MCF 10A (cell line): ENCODE measurements around the gene TBC1D24. TPM values are rescaled to one million over a fixed set of nuclear protein-coding genes. Genes with fewer than 3 reads are reported as not detected.

Source experiments
- BruUV-seq: library from RNA; stranded (reverse); fragments of 400-500 nt; replicated peaks from 2 replicates; lab custom pipeline; 2021; lab: Mats Ljungman, UMichigan
- CTCF ChIA-PET: fragments of 300-600 bp; sonication (Branson Sonifier 250); formaldehyde crosslinking; extraction: SDS; loops from one replicate; lab custom pipeline; 2021; ENCODE audit warnings: antibody characterized with exemption, inconsistent platforms; lab: Yijun Ruan, JAX
- POLR2A ChIA-PET: fragments of 300-600, 350-650 bp; sonication (Branson Sonifier 250); formaldehyde crosslinking; extraction: SDS; loops from one replicate; lab custom pipeline; 2020; ENCODE audit warnings: antibody characterized with exemption, inconsistent platforms; lab: Yijun Ruan, JAX
- DNase-seq: peaks from one replicate; pipeline ENCODE4 v3.0.0-alpha.2; 2018; ENCODE audit not compliant: unreplicated experiment
- H3K27ac Mint-ChIP-seq: one replicate; pipeline ENCODE4 v1.8.0; 2022; ENCODE audit warnings: mild to moderate bottlenecking, low read depth, mixed read lengths; ENCODE audit not compliant: unreplicated experiment
- H3K27me3 Mint-ChIP-seq: one replicate; pipeline ENCODE4 v1.8.0; 2022; ENCODE audit warnings: mixed read lengths; ENCODE audit not compliant: insufficient read depth, unreplicated experiment
- H3K36me3 Mint-ChIP-seq: one replicate; pipeline ENCODE4 v1.8.0; 2022; ENCODE audit warnings: mild to moderate bottlenecking, moderate library complexity, mixed read lengths; ENCODE audit not compliant: insufficient read depth, unreplicated experiment
- H3K4me1 Mint-ChIP-seq: one replicate; pipeline ENCODE4 v1.8.0; 2022; ENCODE audit warnings: mixed read lengths; ENCODE audit not compliant: insufficient read depth, unreplicated experiment
- H3K4me3 Mint-ChIP-seq: one replicate; pipeline ENCODE4 v1.8.0; 2022; ENCODE audit warnings: mild to moderate bottlenecking, moderate library complexity, mixed read lengths; ENCODE audit not compliant: unreplicated experiment
- H3K9me3 Mint-ChIP-seq: one replicate; pipeline ENCODE4 v1.8.0; 2022; ENCODE audit warnings: mixed read lengths; ENCODE audit not compliant: unreplicated experiment
- intact Hi-C: fragments of 100-400 bp; cut with micrococcal nuclease; formaldehyde crosslinking; loops from 2 replicates; pipeline ENCODE4 v1.14.1; 2022
- total RNA-seq: library from RNA; stranded (reverse); gene quantifications from 2 replicates; pipeline ENCODE4 v1.2.3, GENCODE V29; 2022
- TF ChIP-seq, protein P1 (sequence below): fragments of 200-600 bp; IDR thresholded peaks from one replicate; pipeline ENCODE4 v1.8.0; 2022; ENCODE audit warnings: antibody characterized with exemption, mild to moderate bottlenecking; ENCODE audit not compliant: unreplicated experiment

TBC1D24 gene
- total RNA-seq, 1 experiment from 2014 or later, result 8.1 TPM

DNA sequence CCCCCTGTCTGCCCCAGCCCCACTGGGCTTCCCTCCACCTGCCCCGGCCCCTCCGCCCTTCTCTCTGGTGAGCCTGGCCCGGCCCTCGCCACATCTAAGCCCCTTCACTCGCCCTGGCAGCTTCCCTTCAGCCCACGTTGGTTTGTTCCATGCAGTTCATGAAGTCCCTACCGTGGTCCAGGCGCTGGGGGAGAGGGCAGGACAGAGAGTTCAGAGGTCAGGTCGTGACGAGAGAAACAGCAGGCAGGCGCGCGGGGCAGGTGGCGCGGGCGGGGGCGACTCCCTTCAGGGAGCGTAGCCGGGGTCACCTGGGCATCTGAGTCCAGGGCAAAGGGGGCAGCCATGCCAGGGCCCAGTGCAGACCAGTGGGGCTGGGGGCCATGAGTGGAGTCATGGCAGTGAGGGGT, 23.9 kb upstream of the TBC1D24 start:
- TF ChIP-seq, protein P1, sequence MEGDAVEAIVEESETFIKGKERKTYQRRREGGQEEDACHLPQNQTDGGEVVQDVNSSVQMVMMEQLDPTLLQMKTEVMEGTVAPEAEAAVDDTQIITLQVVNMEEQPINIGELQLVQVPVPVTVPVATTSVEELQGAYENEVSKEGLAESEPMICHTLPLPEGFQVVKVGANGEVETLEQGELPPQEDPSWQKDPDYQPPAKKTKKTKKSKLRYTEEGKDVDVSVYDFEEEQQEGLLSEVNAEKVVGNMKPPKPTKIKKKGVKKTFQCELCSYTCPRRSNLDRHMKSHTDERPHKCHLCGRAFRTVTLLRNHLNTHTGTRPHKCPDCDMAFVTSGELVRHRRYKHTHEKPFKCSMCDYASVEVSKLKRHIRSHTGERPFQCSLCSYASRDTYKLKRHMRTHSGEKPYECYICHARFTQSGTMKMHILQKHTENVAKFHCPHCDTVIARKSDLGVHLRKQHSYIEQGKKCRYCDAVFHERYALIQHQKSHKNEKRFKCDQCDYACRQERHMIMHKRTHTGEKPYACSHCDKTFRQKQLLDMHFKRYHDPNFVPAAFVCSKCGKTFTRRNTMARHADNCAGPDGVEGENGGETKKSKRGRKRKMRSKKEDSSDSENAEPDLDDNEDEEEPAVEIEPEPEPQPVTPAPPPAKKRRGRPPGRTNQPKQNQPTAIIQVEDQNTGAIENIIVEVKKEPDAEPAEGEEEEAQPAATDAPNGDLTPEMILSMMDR, result no peak
- Mint-ChIP-seq H3K4me3 (no peak overlapping the region), H3K9me3 (no peaks in the 10 kb centered on the region), H3K4me1 (peaks cover 6% of the 10 kb centered on the region), H3K27ac (no peak overlapping the region), H3K36me3 (peaks cover 32% of the 10 kb centered on the region), H3K27me3 (no peaks in the 10 kb centered on the region)
- BruUV-seq, result no TSS peak
- POLR2A ChIA-PET, result no interaction called here
- intact Hi-C loops, result no loop called here
- no peak for DNase-seq
- CTCF ChIA-PET, result no interaction called here

DNA sequence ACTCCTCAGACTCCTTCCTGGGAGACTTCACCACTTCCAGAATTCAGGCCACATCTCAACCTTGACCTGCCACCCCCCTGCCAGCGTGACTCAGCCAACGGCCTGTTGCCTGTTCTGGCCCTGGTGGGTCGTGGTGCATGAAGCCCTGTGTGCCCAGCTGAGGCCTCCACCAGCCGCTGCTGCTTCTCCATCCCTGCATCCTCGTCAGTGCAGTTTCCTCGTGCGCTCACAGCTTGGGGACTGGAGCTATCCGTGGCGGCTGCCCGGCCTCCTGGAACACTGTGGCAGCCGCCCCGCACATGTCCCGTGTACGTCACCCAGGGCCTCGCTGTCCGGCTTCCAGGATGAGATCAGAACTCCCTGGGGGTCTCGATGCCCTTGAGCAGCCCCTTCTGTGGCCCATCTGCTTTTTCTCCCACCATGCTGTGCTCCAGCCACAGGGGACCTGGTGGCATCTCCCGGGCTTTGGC, 23.0 kb upstream of the TBC1D24 start:
- no peak overlapping the region for H3K4me3 Mint-ChIP-seq
- peaks cover 35% of the 10 kb centered on the region for H3K36me3 Mint-ChIP-seq
- no TSS peak for BruUV-seq
- intact Hi-C loops, result no loop called here
- peaks cover 6% of the 10 kb centered on the region for H3K4me1 Mint-ChIP-seq
- no peak overlapping the region for H3K27ac Mint-ChIP-seq
- H3K9me3 Mint-ChIP-seq, result no peaks in the 10 kb centered on the region
- TF ChIP-seq, protein P1, result no peak
- ChIA-PET CTCF (interaction anchor here (1.1 kb wide), 1 partner anchor 21 kb away, joined by 6 read pairs; no protein-coding TSS in a partner anchor), POLR2A (no interaction called here)
- H3K27me3 Mint-ChIP-seq, result no peaks in the 10 kb centered on the region
- no peak for DNase-seq

DNA sequence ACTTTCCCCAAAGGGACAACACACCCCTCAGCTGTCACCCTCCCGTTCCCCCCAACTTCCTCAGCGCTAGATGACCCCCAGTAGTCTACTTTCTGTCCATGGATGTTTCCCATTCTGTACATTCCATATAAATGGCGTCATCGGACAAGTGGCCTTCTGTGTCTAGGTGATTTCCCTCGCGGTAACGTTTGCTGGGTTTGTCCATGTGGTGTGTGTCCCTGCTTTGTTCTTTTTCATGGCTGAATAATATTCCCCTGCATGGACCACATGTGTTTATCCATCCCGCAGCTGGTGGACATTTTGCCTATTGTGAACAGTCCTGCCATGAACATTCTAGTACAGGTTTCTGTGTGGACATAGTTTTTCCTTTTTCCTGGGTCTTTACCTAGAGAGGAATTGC, 22.3 kb upstream of the TBC1D24 start:
- POLR2A ChIA-PET, result no interaction called here
- H3K36me3 Mint-ChIP-seq, result peaks cover 31% of the 10 kb centered on the region
- H3K9me3 Mint-ChIP-seq, result no peaks in the 10 kb centered on the region

DNA sequence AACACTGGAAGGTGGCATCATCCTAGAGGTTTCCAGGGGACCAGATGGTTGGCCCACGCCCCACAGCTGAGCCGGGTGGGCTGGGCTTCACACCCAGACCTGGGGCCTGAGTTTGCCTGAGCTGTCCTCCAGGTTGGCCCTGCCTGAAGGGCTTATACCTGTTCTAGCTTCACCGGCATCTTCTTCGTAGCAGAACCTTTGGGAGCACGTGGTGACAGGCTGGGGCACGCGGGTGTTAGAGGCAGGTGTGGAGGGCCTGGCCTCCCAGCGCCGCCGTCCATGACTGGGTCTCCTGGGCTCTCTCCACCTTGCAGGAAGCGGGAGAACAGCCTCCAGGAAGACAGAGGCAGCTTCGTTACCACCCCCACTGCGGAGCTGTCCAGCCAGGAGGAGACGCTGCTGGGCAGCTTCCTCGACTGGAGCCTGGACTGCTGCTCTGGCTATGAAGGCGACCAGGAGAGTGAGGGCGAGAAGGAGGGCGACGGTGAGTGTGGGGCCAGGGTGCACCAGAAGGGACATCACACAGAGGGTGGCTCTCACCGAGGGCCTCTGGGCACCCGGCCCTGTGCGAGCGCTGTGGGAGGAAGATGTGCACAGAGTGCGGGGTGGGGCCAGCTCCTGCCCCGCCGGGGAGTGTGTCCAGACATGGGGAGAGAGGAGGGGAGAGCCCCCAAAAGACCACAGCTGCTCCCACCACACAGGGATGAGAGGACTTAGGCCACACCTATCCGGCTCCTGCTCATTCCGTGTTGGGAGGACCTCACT, 19.7 kb upstream of the TBC1D24 start:
- TF ChIP-seq, protein P1, result no peak
- no peaks in the 10 kb centered on the region for H3K9me3 Mint-ChIP-seq
- peaks cover 27% of the 10 kb centered on the region for H3K36me3 Mint-ChIP-seq
- ChIA-PET CTCF (interaction anchor here (0.7 kb wide), 1 partner anchor 12 kb away, joined by 3 read pairs; no protein-coding TSS in a partner anchor), POLR2A (no interaction called here)
- intact Hi-C loops, result no loop called here
- peaks cover 7% of the 10 kb centered on the region for H3K4me1 Mint-ChIP-seq
- H3K27ac Mint-ChIP-seq, result no peak overlapping the region
- BruUV-seq, result no TSS peak
- no peak for DNase-seq
- no peak overlapping the region for H3K4me3 Mint-ChIP-seq
- H3K27me3 Mint-ChIP-seq, result no peaks in the 10 kb centered on the region

More for the DNA sequence above, 22.3 kb upstream of the TBC1D24 start:
- no TSS peak for BruUV-seq
- Mint-ChIP-seq H3K27me3 (no peaks in the 10 kb centered on the region), H3K4me3 (no peak overlapping the region), H3K4me1 (peaks cover 6% of the 10 kb centered on the region), H3K27ac (no peak overlapping the region)
- TF ChIP-seq, protein P1, result no peak
- CTCF ChIA-PET, result no interaction called here
- DNase-seq, result no peak
- intact Hi-C loops, result no loop called here
